GM12878 (cell line): ENCODE data around the gene MAGEA9. TPM values are rescaled to one million over a fixed set of nuclear protein-coding genes. Genes with fewer than 3 reads are reported as not detected.

Experiments
- BACH1 ChIP-seq: fragments of 450-650 bp; IDR thresholded peaks from 2 replicates; pipeline ENCODE4 v1.6.1; 2017; ENCODE audit warnings: mild to moderate bottlenecking, borderline replicate concordance
- CUX1 ChIP-seq: IDR thresholded peaks from 2 replicates; pipeline ENCODE4 v1.6.1; 2012; ENCODE audit warnings: improper control_type of control experiment, low read depth, low read length; ENCODE audit not compliant: insufficient replicate concordance
- IRF4 ChIP-seq: IDR thresholded peaks from 2 replicates; pipeline ENCODE4 v1.6.1; 2011; ENCODE audit warnings: low read depth, low read length
- NBN ChIP-seq: fragments of 450-650 bp; IDR thresholded peaks from 2 replicates; pipeline ENCODE4 v1.6.1; 2016
- NFYA ChIP-seq: IDR thresholded peaks from 2 replicates; pipeline ENCODE4 v1.6.1; 2011; ENCODE audit warnings: low read depth, mild to moderate bottlenecking, low read length, improper control_type of control experiment, borderline replicate concordance
- PRDM15 ChIP-seq: fragments of 450-650 bp; formaldehyde crosslinking; IDR thresholded peaks from 2 replicates; pipeline ENCODE4 v1.4.0; 2020; ENCODE audit warnings: mild to moderate bottlenecking, moderate library complexity
- SIN3A ChIP-seq: IDR thresholded peaks from 2 replicates; pipeline ENCODE4 v1.6.1; 2012; ENCODE audit warnings: low read depth, low read length, improper control_type of control experiment
- SMAD5 ChIP-seq: IDR thresholded peaks from 2 replicates; pipeline ENCODE4 v1.6.1; 2016; ENCODE audit warnings: antibody characterized with exemption, low read depth
- SUPT20H ChIP-seq: IDR thresholded peaks from 2 replicates; pipeline ENCODE4 v1.6.1; 2011; ENCODE audit warnings: low read depth, mild to moderate bottlenecking, low read length, moderate library complexity, borderline replicate concordance; ENCODE audit not compliant: control insufficient read depth
- polyA plus RNA-seq, 11 experiments: library from polyadenylated mRNA; depleted of rRNA in 4 of 11; unstranded in 6 of 11; stranded (reverse) in 5 of 11; fragments of >200 nt; fragmentation: Nextera tagmentation in 4 of 11; fragmentation: Illumina TruSeq in 1 of 11; extraction: Ambion mirVana in 4 of 11; extraction: Trizol in 1 of 11; gene quantifications; 1 replicate in 1 of 11; 2 replicates in 10 of 11; pipeline versions ENCODE4 v1.2.1 to v1.2.3, GENCODE V29; 2011 to 2016; ENCODE audit warnings: inconsistent platforms in 2 of 11, missing spikeins in 2 of 11, low read depth in 1 of 11
- total RNA-seq, 4 experiments: library from RNA; depleted of rRNA in 3 of 4; stranded (reverse); fragments of >200 nt in 3 of 4; fragmentation: Illumina TruSeq in 1 of 4; extraction: Trizol in 1 of 4; gene quantifications; 2 replicates each; pipeline versions ENCODE4 v1.2.1 to v1.2.3, GENCODE V29; 2013 to 2021
- TF ChIP-seq, protein P1 (sequence below): IDR thresholded peaks from 2 replicates; pipeline ENCODE4 v1.6.1; 2011; ENCODE audit warnings: low read depth, low read length, improper control_type of control experiment, borderline replicate concordance
- TF ChIP-seq, protein P2 (sequence below): IDR thresholded peaks from 2 replicates; pipeline ENCODE4 v1.6.1; 2012; ENCODE audit warnings: low read depth, low read length, improper control_type of control experiment
- TF ChIP-seq, protein P3 (sequence below): fragments of 150-350 bp; IDR thresholded peaks from 2 replicates; pipeline ENCODE4 v1.6.1; 2016; ENCODE audit warnings: low read depth, low read length

MAGEA9 gene
- total and polyA plus RNA-seq, 10 of the 15 experiments (the other 5 are each of a cell fraction or from before 2014, with no cell fraction given) = not detected

DNA sequence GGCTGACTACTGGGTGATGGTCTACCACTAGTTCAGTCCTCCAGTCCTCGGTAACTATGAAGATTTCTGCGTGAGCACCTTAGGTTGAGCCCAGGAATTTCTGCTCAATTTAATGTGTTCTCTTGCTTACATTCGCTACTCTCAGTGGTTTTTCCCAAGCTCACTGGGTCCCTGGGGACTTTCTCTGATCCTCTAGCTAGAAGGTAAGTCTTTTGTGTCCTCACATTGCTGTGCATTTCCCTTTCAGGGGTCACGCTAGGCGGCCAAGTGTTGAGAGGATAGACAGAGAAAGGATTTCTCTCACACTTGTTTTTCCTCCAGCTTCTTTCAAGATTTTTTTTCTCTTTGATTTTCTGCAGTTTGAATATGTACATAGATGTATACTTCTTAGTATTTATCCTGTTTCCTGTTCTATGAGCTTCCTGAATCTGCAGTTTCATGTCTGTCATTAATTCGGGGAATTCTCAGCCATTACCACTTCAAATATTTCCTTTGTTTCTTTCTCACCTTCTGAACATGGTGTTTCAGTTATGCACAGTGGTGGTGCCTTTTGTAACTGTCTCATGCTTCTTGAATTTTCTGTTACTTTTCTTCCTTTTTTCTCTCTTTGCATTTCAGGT lies 17.5 kb downstream of the MAGEA9 start (continued):
- TF ChIP-seq, protein P1, sequence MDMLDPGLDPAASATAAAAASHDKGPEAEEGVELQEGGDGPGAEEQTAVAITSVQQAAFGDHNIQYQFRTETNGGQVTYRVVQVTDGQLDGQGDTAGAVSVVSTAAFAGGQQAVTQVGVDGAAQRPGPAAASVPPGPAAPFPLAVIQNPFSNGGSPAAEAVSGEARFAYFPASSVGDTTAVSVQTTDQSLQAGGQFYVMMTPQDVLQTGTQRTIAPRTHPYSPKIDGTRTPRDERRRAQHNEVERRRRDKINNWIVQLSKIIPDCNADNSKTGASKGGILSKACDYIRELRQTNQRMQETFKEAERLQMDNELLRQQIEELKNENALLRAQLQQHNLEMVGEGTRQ = no peak
- TF ChIP-seq IRF4 (no peak), PRDM15 (CRISPR knock-in tag) (no peak), NFYA (no peak), BACH1 (no peak), SMAD5 (no peak), NBN (no peak), SUPT20H (no peak), CUX1 (no peak), SIN3A (no peak)
- TF ChIP-seq, protein P2, sequence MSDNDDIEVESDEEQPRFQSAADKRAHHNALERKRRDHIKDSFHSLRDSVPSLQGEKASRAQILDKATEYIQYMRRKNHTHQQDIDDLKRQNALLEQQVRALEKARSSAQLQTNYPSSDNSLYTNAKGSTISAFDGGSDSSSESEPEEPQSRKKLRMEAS = no peak
- TF ChIP-seq, protein P3, sequence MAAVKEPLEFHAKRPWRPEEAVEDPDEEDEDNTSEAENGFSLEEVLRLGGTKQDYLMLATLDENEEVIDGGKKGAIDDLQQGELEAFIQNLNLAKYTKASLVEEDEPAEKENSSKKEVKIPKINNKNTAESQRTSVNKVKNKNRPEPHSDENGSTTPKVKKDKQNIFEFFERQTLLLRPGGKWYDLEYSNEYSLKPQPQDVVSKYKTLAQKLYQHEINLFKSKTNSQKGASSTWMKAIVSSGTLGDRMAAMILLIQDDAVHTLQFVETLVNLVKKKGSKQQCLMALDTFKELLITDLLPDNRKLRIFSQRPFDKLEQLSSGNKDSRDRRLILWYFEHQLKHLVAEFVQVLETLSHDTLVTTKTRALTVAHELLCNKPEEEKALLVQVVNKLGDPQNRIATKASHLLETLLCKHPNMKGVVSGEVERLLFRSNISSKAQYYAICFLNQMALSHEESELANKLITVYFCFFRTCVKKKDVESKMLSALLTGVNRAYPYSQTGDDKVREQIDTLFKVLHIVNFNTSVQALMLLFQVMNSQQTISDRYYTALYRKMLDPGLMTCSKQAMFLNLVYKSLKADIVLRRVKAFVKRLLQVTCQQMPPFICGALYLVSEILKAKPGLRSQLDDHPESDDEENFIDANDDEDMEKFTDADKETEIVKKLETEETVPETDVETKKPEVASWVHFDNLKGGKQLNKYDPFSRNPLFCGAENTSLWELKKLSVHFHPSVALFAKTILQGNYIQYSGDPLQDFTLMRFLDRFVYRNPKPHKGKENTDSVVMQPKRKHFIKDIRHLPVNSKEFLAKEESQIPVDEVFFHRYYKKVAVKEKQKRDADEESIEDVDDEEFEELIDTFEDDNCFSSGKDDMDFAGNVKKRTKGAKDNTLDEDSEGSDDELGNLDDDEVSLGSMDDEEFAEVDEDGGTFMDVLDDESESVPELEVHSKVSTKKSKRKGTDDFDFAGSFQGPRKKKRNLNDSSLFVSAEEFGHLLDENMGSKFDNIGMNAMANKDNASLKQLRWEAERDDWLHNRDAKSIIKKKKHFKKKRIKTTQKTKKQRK = no peak
